Endothelial cell of umbilical vein (primary cell): ENCODE data around the gene RGL3. TPM values are rescaled to one million over a fixed set of nuclear protein-coding genes. Genes with fewer than 3 reads are reported as not detected.

Source experiments
- BruUV-seq: library from RNA; stranded (reverse); fragments of 400-500 nt; replicated peaks from 2 replicates; lab custom pipeline; 2021; lab: Mats Ljungman, UMichigan
- CTCF ChIA-PET: fragments of 300-600, 350-600 bp; sonication (Branson Sonifier 250); formaldehyde crosslinking; loops from one replicate; lab custom pipeline; 2021; ENCODE audit warnings: antibody characterized with exemption, inconsistent platforms; lab: Charles Lee
- POLR2A ChIA-PET: fragments of 300-600, 350-600 bp; sonication (Branson Sonifier 250); formaldehyde crosslinking; loops from one replicate; lab custom pipeline; 2021; ENCODE audit warnings: antibody characterized with exemption, inconsistent platforms; lab: Charles Lee
- DNase-seq: peaks from one replicate; pipeline ENCODE4 v3.0.0-alpha.2; 2011; ENCODE audit warnings: low read depth, low spot score
- FAIRE-seq: peaks from 2 replicates; lab custom pipeline; 2011; peaks lifted over from hg19 to GRCh38; lab: Jason Lieb, UNC
- H2AFZ ChIP-seq: 2 replicates; pipeline ENCODE4 v1.6.0; 2012; ENCODE audit warnings: low read depth, low read length, control low read depth, inconsistent platforms
- H3K27ac ChIP-seq: 2 replicates; pipeline ENCODE4 v1.5.1; 2011; ENCODE audit warnings: low read depth, mild to moderate bottlenecking, control low read depth, low read length, moderate library complexity; ENCODE audit not compliant: insufficient read depth
- H3K27me3 ChIP-seq, 2 experiments: 2 replicates each; pipeline versions ENCODE4 v1.6.0 to v1.6.1; 2011; ENCODE audit warnings: low read length in 2 of 2, mixed read lengths in 1 of 2; ENCODE audit not compliant: control insufficient read depth in 2 of 2, insufficient read depth in 2 of 2
- H3K36me3 ChIP-seq, 2 experiments: 2 replicates in 1 of 2; 3 replicates in 1 of 2; pipeline ENCODE4 v1.5.1; 2011; ENCODE audit warnings: low read length in 2 of 2, mild to moderate bottlenecking in 1 of 2, moderate library complexity in 1 of 2; ENCODE audit not compliant: control insufficient read depth in 2 of 2, insufficient read depth in 2 of 2; ENCODE audit errors: extremely low read depth in 1 of 2
- H3K4me1 ChIP-seq: 3 replicates; pipeline ENCODE4 v1.5.1; 2011; ENCODE audit warnings: mild to moderate bottlenecking, low read length; ENCODE audit not compliant: control insufficient read depth, insufficient read depth; ENCODE audit errors: extremely low read depth
- H3K4me2 ChIP-seq: 2 replicates; pipeline ENCODE4 v1.6.1; 2011; ENCODE audit warnings: low read length, control low read depth, mixed read lengths; ENCODE audit not compliant: insufficient read depth
- H3K4me3 ChIP-seq, 3 experiments: fragments of 200-600 bp in 1 of 3; sonication (generic), shearing (Covaris generic) in 1 of 3; replicated peaks in 1 of 3; 2 replicates each; pipeline ENCODE4 v1.5.1; 2011 to 2016; ENCODE audit warnings: control low read depth in 3 of 3, low read length in 3 of 3, mild to moderate bottlenecking in 2 of 3, inconsistent platforms in 1 of 3, low read depth in 1 of 3, moderate library complexity in 1 of 3; ENCODE audit not compliant: insufficient read depth in 1 of 3
- H3K79me2 ChIP-seq: 2 replicates; pipeline ENCODE4 v1.6.0; 2012; ENCODE audit warnings: low read length, inconsistent platforms; ENCODE audit not compliant: control insufficient read depth, insufficient read depth
- H3K9ac ChIP-seq: replicated peaks from 2 replicates; pipeline ENCODE3; 2011; ENCODE audit warnings: low read length, control low read depth; ENCODE audit not compliant: insufficient read depth; ENCODE audit errors: extremely low read depth
- H3K9me1 ChIP-seq: replicated peaks from 3 replicates; pipeline ENCODE4 v1.6.0; 2011; ENCODE audit warnings: mild to moderate bottlenecking, low read length; ENCODE audit not compliant: control insufficient read depth, insufficient read depth; ENCODE audit errors: extremely low read depth
- H3K9me3 ChIP-seq: replicated peaks from 2 replicates; pipeline ENCODE4 v1.5.1; 2012; ENCODE audit warnings: low read length, inconsistent platforms; ENCODE audit not compliant: control insufficient read depth, insufficient read depth
- H4K20me1 ChIP-seq: replicated peaks from 2 replicates; pipeline ENCODE3; 2011; ENCODE audit warnings: mild to moderate bottlenecking, low read length; ENCODE audit not compliant: control insufficient read depth, insufficient read depth; ENCODE audit errors: extremely low read depth
- EZH2 ChIP-seq: IDR thresholded peaks from 2 replicates; pipeline ENCODE4 v1.6.1; 2012; ENCODE audit warnings: borderline replicate concordance, low read depth, mild to moderate bottlenecking, moderate library complexity, low read length, inconsistent platforms; ENCODE audit not compliant: severe bottlenecking
- FOS ChIP-seq: IDR thresholded peaks from 2 replicates; pipeline ENCODE4 v1.6.1; 2011; ENCODE audit warnings: mild to moderate bottlenecking, low read length, moderate library complexity, borderline replicate concordance; ENCODE audit not compliant: insufficient read depth
- GATA2 ChIP-seq: IDR thresholded peaks from 2 replicates; pipeline ENCODE4 v1.7.0; 2011; ENCODE audit warnings: low read depth, mild to moderate bottlenecking, moderate library complexity, mixed read lengths, low read length; ENCODE audit not compliant: insufficient read length, insufficient read depth
- JUN ChIP-seq: IDR thresholded peaks from 2 replicates; pipeline ENCODE4 v1.6.1; 2011; ENCODE audit warnings: borderline replicate concordance, low read depth; ENCODE audit not compliant: insufficient read length, insufficient read depth
- MYC ChIP-seq: IDR thresholded peaks from one replicate; pipeline ENCODE4 v1.6.1; 2011; ENCODE audit warnings: mild to moderate bottlenecking, low read depth, low read length
- POLR2A ChIP-seq: IDR thresholded peaks from 2 replicates; pipeline ENCODE4 v1.6.1; 2012; ENCODE audit warnings: low read depth, mild to moderate bottlenecking, control low read depth, low read length
- POLR2AphosphoS5 ChIP-seq: IDR thresholded peaks from 2 replicates; pipeline ENCODE4 v1.6.1; 2012; ENCODE audit warnings: low read depth, mild to moderate bottlenecking, control low read depth, low read length, moderate library complexity; ENCODE audit not compliant: insufficient read depth
- dilution Hi-C: fragments of 300-500 bp; cut with MboI; formaldehyde crosslinking; loops from one replicate; pipeline ENCODE4 v1.15.0; 2019; ENCODE audit warnings: low sequenced_read_pairs; ENCODE audit not compliant: extremely low pct_ligation_motif_present
- intact Hi-C: fragments of 100-400 bp; cut with micrococcal nuclease; formaldehyde crosslinking; loops from one replicate; pipeline ENCODE4 v1.10.0; 2022
- polyA plus RNA-seq, 4 experiments: library from polyadenylated mRNA; depleted of rRNA in 3 of 4; stranded (reverse) in 3 of 4; unstranded in 1 of 4; fragments of >200 nt; gene quantifications; 2 replicates each; pipeline versions ENCODE4 v1.2.1 to v1.2.3, GENCODE V29; 2011 to 2012; ENCODE audit warnings: missing spikeins in 1 of 4
- total RNA-seq: library from RNA; stranded (reverse); gene quantifications from 2 replicates; pipeline ENCODE4 v1.2.3, GENCODE V29; 2021
- TF ChIP-seq, protein P1 (sequence below), 2 donors: IDR thresholded peaks; 1 replicate in 1 of 2; 2 replicates in 1 of 2; pipeline ENCODE4 v1.5.1; 2011; ENCODE audit warnings: low read length in 2 of 2, mild to moderate bottlenecking in 2 of 2, moderate library complexity in 2 of 2, control low read depth in 1 of 2, inconsistent platforms in 1 of 2, low read depth in 1 of 2; ENCODE audit not compliant: insufficient read depth in 1 of 2; ENCODE audit errors: extremely low read depth in 1 of 2
- TF ChIP-seq, protein P2 (sequence below): IDR thresholded peaks from 2 replicates; pipeline ENCODE4 v1.6.1; 2011; ENCODE audit not compliant: insufficient read depth, insufficient read length

RGL3 gene
- total and polyA plus RNA-seq, 2 donors (not counting 3 experiments of a cell fraction or from before 2014, with no cell fraction given): 0.23 to 5.2 TPM

DNA sequence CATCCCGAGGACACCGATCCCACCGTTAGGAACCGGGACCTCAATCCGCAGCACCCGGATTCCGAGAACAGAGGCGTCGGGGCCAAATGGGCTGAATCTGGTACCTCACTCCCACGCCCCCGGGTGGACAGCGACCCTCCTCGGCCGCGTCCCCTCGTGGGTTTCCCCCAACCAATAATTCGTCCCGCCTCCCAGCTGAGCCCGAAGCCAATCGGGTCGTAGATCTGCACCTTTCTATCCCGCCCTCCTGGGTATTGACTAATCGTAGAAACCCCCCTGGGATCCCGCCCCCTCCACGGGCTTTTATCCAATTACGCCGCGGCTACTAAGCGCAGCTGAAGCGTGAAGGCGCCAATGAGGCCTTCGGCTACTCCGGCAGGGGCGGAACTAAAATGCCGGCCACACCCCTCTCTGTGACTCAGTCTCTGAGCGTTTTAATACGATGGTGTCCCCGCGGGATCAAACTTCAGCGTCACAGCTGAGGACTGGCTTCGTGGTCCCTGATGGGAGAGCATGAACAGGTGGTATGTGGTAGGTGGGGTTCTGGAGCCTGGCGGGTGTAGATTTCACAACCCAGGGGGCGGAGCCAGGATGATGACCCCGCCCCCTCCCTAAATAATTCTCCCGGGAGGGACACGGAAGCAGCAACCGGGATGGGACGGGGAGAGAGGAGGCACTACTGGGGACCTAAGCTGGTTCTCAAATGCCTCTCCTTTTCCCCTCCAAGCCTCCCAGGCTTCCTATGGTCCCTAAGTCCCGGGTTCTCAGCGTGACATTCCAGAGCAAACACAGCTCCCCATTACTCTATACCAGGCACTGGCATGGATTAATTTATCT, 72.8 kb downstream of the RGL3 start, which contains the start of the genes CCDC159 and TMEM205:
CCDC159 (plus strand) TSS at position 416 of the 837 bp plus-strand sequence; CDS start at position 504, 88 bp downstream.
TMEM205 (minus strand) TSS at position 165 of the 837 bp plus-strand sequence. CDS start 649 bp downstream, outside the sequence.
- DNase-seq (peak; percentile 99), FAIRE-seq (peak; percentile 99)
- H3K9me1 ChIP-seq: no peaks in the 10 kb centered on the region
- CTCF ChIA-PET: interaction anchor here (0.8 to 2.1 kb wide), 9 partner anchors 14 to 136 kb away, joined by 3 to 14 read pairs (median 5); partner anchors contain the start of gene SWSAP1
- POLR2A ChIA-PET: interaction anchor here (0.6 kb wide), 2 partner anchors 35 to 220 kb away, joined by 3 to 4 read pairs; no protein-coding TSS in a partner anchor
- intact Hi-C loops (loop anchor here (1.0 kb wide), 3 partner anchors 9 to 89 kb away; partner anchors contain the start of genes ODAD3, PLPPR2 and PRKCSH), dilution Hi-C loops (no loop called here)
- peak within 1 kb of the TSS; percentile 60 for H3K9ac ChIP-seq
- peaks cover 0 to 3% of the 10 kb centered on the region in 2 experiments for H3K36me3 ChIP-seq
- no peaks in the 10 kb centered on the region for H3K79me2 ChIP-seq
- H3K27me3 ChIP-seq: no peaks in the 10 kb centered on the region
- H2AFZ ChIP-seq: peak within 1 kb of the TSS; percentile 82
- H3K27ac ChIP-seq: peak within 1 kb of the TSS; percentile 48
- peaks cover 21% of the 10 kb centered on the region for H3K4me1 ChIP-seq
- H3K9me3 ChIP-seq: no peaks in the 10 kb centered on the region
- TF ChIP-seq POLR2AphosphoS5 (peak; percentile 27), FOS (peak; percentile 73), EZH2 (no peak), POLR2A (peak; percentile 79), MYC (no peak), GATA2 (no peak), JUN (no peak)
- TF ChIP-seq, protein P1, sequence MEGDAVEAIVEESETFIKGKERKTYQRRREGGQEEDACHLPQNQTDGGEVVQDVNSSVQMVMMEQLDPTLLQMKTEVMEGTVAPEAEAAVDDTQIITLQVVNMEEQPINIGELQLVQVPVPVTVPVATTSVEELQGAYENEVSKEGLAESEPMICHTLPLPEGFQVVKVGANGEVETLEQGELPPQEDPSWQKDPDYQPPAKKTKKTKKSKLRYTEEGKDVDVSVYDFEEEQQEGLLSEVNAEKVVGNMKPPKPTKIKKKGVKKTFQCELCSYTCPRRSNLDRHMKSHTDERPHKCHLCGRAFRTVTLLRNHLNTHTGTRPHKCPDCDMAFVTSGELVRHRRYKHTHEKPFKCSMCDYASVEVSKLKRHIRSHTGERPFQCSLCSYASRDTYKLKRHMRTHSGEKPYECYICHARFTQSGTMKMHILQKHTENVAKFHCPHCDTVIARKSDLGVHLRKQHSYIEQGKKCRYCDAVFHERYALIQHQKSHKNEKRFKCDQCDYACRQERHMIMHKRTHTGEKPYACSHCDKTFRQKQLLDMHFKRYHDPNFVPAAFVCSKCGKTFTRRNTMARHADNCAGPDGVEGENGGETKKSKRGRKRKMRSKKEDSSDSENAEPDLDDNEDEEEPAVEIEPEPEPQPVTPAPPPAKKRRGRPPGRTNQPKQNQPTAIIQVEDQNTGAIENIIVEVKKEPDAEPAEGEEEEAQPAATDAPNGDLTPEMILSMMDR (IDR thresholded peaks at IDR 0.05; ENCODE audit: extremely low read depth in 1 of 2, insufficient read depth in 1 of 2, low read depth in 1 of 2, low read length in 2 of 2): no peak
- TF ChIP-seq, protein P2, sequence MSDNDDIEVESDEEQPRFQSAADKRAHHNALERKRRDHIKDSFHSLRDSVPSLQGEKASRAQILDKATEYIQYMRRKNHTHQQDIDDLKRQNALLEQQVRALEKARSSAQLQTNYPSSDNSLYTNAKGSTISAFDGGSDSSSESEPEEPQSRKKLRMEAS: peak; percentile 35
- H4K20me1 ChIP-seq: no peaks in the 10 kb centered on the region
- H3K4me3 ChIP-seq: peak within 1 kb of the TSS; percentile 36 to 93 (median 72)
- H3K4me2 ChIP-seq: peak within 1 kb of the TSS; percentile 87
- TSS peak; percentile 80 for BruUV-seq
